HG03139 (cell line): ENCODE data around the gene LGALS7B.
"Not testable (repeated sequence)": the region's sequence is repeated elsewhere in the genome, so short reads cannot be mapped to it uniquely, and the experiment has no call there.

ENCODE experiments used
- ATAC-seq: cut with Tn5 transposase; IDR thresholded peaks from one replicate; pipeline ENCODE4 v1.9.1; 2021; ENCODE audit not compliant: unreplicated experiment

The LGALS7B gene

DNA sequence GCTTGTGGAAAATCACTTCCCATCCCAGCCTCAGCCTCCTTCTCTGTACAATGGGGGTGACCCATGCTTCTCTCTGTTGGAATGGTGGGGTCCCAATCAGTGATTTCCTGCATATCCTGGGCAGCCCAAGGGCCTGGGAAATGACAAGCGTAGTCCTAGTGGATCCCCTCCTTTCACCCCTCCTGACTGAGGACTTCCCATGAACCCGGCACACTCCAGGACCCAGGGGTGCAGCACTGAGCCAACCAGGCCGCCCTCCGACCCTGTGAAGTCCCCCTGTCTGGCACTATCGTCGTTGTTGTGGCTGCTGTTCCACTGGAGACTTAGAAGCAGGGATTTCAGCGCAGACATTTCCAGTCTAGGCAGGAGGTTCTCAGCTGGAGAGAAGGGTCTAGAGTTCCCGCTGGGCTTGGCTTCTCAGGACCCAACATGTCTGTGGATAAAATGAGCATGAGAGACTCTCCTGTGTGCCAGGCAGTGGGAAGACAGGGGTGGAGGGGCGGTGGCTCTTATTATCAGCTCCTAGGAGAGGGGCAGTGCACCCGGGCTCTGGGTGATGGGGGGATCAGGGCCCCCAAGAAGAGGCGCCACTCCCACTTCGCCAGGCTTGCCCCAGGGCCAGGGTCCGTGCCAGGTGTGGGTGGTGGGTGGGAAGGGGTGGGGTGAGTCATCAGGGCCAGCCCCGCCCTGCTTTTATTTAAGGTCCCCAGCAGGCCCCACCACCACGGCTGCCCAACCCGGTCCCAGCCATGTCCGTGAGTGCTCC lies at the start of gene LGALS7B:
TSS of gene LGALS7B (plus strand) at position 723 of the 766 bp plus-strand sequence. CDS start at position 750, 27 bp downstream.
- ATAC-seq = no peak

DNA sequence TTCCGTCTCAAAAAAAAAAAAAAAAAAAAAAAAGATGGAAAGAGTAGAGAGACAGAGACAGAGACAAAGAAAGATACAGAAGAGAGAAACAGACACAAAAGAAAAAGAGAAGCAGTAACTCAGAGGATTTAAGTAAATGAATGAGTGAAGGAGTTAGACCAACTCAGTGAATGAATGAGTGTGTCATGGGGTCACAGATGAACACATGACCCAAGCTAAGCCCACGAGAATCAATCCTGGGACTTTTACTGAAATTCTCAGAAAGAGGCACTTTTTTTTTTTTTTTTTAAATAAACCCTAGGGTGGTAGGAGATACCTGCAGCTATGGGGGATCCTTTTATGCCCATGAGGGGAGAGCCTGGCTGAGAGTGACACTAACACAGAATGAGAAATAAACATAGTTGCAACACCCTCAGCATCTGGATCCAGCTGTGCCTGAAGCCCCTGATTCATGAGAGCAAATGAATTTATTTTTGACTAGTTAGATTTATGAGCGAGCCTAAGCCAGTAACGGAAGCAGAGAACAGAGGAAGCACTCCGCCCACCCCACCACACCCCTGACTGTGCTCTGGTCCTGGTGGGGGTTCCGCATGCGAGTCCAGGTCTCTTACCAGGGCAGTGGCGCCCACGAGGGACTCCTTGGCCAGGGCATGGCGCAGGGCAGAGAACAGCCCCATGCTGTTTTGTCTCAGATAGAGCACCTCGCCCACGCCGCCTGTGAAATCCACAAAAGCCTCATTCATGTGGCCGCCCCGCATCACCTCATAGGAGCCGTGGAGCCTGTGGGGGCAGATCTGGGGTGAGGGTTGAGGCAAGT lies 49.4 kb upstream of the LGALS7B start:
- no peak for ATAC-seq

DNA sequence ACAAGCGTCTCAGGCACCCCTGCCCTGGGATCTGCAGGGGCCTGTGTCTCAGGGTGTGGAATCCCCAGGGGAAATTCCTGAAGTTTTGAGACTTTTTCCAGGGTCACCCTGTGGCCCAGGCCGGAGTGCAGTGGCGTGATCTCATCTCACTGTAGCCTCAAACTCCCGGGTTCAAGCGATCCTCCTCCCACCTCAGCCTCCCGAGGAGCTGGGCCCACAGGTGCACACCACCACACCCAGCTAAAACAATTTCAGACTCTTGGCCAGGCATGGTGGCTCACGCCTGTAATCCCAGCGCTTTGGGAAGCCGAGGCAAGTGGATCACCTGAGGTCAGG lies 48.8 kb upstream of the LGALS7B start:
- no peak for ATAC-seq

DNA sequence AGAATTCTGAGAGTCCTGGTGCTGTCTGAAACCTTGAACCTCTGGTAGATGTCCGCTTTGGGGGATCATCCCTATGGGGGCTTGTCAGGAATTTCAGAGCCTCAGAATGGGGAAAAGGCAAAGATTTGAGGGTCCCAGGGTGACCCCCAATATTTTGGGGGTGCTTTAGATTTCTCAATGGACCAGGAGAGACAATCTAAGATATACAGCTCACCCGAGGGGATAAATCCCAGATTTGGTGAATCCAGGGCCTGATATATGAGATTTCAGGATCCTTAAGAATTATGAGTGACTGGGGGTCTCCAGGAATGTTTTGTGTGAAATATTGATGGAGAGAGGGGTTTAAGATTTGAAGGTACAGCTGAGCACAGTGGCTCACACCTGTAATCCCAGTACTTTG lies 48.1 kb upstream of the LGALS7B start:
- no peak for ATAC-seq

DNA sequence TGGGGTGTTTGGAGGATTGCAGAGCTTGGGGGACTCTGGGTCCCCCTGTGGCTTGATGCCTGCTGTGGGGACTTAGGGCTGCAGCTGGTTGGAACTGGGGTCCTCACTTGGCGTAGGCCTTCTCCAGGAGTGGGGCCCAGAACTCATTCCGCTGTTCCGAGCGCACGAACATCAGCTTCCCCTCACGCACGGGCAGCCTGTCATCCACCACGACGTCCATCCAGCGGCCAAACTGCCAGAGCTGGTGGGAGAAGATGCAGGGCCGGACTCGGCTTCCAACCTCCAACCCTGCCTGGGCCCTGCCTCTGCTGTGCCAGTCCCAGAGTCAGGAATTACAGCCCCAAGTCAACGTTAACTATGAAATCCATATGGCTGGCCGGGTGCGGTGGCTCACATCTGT lies 47.3 kb upstream of the LGALS7B start:
- ATAC-seq = no peak

DNA sequence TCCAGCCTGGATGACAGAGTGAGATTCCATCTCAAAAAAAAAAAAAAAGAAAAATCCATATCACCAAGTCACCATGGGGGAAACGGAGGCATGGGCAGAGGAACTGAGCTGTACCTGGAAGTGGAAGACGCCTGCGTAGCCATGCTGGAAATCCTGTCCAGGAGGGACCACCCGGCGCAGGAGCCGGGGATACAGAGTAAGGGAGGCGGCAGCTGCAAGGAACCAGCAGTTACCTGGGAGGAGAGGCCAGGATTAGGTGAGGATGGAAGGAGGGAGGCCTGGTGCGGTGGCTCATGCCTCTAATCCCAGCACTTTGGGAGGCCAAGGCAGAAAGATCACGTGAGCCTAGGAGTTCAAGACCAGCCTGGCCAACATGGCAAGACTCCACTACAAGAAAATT lies 46.7 kb upstream of the LGALS7B start:
- ATAC-seq = no peak

DNA sequence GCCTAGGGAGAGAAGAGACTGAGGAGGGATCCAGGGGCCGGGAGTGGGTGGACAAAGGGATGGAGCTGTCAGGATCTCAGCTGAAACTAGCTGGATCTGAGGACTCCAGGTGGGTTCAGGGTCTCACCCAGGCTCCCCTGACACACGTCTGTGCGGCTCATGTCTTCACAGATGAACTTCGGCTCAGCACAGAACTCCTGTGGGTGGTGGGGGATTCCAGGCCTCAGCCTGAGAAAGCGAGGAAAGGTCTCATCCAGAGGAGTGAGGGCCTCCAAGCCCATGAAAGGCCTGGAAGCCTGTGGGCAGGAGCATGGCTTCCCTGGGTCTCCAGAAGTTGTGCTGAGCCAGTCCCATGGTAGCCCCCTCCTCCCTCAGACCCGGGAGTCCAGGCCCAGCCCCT lies 46.1 kb upstream of the LGALS7B start:
- no peak for ATAC-seq

DNA sequence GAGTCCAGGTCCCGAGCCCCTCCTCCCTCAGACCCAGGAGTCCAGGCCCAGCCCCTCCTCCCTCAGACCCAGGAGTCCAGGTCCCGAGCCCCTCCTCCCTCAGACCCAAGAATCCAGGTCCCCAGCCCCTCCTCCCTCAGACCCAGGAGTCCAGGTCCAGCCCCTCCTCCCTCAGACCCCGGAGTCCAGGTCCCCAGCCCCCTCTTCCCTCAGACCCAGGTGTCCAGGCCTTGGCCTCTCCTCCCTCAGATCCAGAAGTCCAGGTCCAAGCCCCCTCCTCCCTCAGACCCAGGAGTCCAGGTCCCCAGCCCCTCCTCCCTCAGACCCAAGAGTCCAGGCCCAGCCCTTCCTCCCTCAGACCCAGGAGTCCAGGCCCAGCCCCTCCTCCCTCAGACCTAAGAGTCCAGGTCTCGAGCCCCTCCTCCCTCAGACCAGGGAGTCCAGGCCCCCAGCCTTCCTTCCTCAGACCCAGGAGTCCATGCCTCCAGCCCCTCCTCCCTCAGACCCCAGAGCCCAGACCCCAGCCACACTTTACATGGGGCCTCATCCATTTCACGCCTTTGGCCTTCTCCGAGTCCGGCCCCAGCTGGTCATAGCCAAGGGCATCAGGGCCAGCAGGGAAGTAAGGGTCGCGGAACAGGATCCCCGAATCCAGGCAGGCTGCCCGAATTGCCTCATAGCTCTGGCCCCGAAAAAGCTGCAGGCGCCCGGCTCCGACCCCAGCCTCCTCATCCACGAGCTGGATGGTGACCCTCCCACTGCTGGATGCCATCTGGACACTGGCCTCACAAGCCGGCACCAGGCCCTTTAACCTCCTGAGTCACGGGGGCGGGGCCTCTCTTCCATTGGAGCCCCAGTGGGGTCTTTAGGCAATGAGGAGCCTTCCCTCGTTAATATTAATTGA lies 45.4 kb upstream of the LGALS7B start:
- no peak for ATAC-seq

DNA sequence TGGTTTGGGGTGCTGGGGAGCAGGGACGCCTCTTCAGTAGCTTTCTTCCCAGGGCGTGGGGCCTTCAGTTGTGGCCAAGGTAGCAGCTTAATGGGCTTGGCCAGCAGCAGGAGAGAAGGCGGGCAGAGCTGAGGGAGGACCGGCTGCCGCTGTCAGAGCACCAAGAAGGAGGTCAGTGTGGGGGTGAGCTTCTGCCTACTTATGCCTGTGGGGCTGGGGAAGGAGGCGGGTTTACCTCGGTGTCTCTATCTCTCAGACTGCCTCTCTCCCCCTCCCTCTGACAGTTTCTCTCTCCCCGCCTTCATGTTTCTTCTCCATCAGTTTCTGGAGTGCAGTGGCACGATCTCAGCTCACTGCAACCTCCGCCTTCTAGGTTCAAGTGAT lies 44.7 kb upstream of the LGALS7B start, which contains the start of gene CAPN12:
TSS of gene CAPN12 (minus strand) at position 177 of the 384 bp plus-strand sequence. CDS start 309 bp downstream, outside the sequence.
- no peak for ATAC-seq

DNA sequence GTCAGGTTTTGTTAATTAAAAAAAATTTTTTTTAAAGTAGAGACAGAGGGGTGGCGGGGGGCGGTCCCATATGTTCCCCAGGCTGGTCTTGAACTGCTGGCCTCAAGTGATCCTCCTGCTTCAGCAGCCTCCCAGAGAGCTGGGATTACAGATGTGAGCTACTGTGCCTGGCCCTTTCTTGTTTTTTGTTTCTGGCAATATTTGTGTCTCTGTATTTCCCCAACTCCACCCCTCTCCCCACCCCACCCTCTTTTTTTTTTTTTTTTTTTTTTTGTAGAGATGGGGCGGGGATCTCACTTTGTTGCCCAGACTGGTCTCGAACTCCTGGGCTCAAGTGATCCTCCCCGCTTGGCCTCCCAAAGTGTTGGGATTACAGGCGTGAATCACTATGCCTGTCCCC lies 44.1 kb upstream of the LGALS7B start:
- ATAC-seq = no peak

DNA sequence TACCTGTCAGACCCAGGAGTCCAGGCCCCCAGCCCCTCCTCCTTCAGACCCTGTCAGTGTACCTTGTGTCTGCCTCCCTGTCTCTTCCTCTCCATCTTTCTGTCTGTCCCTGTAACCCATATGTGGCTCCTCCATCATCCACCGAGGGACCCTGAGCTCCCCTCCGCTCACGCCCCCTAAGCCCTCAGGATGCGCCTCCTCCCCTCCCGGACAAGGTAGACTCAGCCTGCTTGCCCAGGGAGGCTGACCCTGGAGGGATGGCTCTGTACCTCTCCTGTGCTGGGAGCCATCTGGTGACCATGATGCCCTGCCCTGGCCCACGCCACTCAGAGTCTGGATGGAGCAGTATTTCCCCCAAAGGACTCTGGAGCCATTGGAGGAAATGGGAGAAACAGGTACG lies 43.7 kb upstream of the LGALS7B start:
- no peak for ATAC-seq

DNA sequence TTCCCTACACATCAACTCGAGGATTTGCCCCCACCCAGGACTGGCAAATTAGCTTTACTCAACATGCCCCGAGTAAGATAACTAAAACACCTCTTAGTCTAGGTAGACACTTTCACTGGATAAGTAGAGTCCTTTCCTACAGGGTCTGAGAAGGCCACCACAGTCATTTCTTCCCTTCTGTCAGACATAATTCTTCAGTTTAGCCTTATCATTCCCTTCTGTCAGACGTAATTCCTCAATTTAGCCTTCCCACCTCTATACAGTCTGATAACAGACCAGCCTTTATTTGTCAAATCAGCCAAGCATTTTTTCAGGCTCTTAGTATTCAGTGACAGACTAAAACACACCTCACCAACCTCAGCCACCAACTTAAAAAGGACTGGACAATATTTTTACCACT lies 35.2 kb upstream of the LGALS7B start:
- ATAC-seq = not testable (repeated sequence)

DNA sequence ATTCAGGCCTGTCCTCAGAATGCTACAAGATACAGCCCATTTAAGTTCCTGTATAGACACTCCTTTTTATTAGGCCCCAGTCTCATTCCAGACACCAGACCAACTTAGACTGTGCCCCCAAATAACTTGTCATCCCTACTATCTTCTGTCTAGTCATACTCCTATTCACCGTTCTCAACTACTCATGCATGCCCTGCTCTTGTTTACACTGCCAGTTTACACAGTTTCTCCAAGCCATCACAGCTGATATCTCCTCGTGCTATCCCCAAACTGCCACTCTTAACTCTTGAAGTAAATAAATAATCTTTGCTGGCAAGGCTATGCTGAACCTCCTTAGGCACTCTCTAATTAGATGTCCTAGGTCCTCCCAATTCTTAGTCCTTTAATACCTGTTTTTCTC lies 34.8 kb upstream of the LGALS7B start:
- not testable (repeated sequence) for ATAC-seq

DNA sequence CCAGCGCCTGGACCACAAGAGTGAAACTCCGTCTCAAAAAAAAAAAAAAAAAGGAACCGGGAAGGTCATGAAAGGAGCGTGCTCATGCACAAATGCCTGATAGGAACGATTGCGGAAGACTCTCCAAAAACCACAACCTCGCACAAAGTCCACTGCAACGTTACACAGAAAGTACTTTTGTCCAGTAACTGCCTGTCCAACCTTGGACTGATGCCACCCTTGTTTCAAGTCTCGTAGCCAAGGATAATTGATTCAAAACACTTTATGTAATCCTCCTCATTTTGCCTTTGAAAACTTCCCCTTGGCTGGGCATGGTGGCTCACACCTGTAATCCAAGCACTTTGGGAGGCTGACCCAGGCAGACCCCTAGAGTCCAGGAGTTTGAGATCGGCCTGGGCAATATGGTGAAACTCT lies 29.4 kb upstream of the LGALS7B start:
- ATAC-seq = no peak

DNA sequence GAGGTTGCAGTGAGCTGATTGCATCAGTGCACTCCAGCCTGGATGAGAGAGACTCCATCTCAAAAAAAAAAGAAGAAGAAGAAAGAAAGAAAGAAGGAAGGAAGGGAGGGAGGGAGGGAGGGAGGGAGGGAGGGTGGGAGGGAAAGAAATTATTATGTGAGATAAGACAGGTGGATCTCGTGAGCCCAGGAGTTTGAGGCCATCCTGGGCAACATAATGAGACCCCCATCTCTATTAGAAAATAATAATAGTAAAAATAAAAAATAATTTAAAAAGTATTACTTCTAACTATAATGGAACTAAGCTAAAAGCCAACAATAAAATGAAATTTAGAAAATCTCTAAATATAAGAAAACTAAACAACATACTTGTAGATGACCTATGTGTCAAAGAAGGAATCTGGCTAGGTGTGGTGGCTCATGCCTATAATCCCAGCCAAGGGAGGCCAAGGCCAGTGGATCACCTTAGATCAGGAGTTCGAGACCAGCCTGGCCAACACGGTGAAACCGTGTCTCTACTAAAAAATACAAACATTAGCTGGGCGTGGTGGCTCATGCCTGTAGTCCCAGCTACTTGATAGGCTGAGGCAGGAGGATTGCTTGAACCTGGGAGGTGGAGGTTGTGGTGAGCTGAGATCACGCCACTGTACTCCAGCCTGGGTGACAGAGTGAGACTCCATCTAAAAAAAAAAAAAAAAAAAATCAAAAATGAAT lies 28.0 kb upstream of the LGALS7B start:
- not testable (repeated sequence) for ATAC-seq

DNA sequence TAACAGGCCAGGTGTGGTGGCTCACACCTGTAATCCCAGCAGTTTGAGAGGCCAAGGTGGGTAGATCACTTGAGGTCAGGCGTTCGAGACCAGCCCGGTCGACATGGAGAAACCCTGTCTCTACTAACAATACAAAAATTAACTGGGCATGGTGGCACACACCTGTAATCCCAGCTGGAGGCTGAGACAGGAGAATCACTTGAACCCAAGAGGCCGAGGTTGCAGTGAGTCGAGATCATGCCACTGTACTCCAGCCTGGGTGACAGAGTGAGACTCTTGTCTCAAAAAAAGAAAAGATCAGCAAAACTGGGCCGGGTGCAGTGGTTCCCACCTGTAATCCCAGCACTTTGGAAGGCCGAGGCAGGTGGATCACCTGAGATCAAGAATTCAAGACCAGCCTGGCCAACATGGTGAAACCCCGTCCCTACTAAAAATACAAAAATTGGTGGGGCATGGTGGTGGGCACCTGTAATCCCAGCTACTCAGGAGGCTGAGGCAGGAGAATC lies 27.1 kb upstream of the LGALS7B start:
- ATAC-seq = not testable (repeated sequence)

DNA sequence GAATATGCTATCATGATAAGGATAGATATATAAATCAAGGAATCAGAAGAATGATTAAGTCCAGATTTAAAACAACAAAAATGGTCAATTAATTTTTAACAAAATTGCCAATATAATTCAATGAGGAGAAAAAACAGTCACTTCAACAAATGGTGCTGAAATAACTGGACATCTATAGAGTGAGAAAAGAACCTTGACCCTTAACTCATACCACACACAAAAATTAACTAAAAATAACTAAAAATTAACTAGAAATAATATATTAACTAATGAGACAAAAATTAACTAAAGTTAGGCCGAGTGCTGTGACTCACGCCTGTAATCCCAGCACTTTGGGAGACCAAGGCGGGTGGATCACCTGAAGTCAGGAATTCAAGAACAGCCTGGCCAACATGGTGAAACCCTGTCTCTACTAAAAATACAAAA lies 25.2 kb upstream of the LGALS7B start:
- no peak for ATAC-seq

DNA sequence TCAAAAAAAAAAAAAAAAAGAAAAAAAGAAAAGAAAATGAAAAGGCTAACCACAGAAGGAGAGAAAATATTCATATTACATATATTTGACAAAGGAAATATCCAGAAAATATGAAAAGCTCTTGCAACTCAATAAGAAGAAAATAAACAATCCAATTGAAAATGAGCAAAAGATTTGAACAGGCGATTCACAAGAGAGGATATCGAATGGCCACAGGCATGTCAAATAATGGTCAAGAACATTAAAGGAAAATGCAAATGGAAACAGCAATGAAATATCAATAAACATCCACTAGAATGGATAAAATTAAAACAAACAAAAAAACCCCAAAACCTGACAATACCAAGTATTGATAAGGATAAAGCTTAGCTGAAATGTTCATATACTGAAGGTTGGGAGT lies 23.8 kb upstream of the LGALS7B start:
- no peak for ATAC-seq

DNA sequence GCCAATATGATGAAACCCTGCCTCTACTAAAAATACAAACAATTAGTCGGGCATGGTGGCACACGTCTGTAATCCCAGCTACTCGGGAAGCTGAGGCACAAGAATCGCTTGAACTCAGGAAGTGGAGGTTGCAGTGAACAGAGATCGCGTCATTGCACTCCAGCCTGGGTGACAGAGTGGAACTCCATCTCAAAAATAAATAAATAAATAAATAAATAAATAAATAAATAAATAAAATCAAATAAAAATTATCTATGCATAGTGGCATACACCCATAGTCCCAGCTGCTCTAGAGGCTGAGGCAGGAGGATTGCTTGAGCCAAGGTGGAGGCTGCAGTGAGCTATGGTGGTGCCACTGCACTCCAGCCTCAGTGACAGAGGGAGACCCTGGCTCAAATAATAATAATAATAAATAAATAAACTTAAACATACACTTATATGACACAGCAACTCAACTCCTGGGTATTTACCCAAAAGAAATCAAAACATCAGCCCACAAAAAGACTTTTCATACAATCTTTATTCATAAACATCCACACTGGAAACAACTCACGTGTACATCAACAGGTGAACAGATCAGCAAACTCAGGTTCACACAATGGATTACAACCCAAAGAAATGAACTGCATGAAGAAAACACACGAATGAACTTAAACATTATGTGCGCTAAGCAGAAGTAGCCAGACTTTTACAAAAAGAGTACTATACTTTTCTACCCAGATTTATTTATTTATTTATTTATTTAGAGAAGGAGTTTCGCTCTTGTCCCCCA lies 22.5 kb upstream of the LGALS7B start:
- no peak for ATAC-seq
